WTC11 (cell line): ENCODE results near the gene LGALS8.

Source experiments
- ATF1 ChIP-seq: sonication (generic); formaldehyde crosslinking; IDR thresholded peaks from 2 replicates; pipeline ENCODE4 v1.8.1; 2023; ENCODE audit warnings: mild to moderate bottlenecking, moderate library complexity, missing genetic modification reagents
- ATF2 ChIP-seq: sonication (generic); formaldehyde crosslinking; IDR thresholded peaks from 2 replicates; pipeline ENCODE4 v1.8.1; 2022; ENCODE audit warnings: low read depth, missing genetic modification reagents, borderline replicate concordance
- ATF6 ChIP-seq: sonication (generic); formaldehyde crosslinking; IDR thresholded peaks from 2 replicates; pipeline ENCODE4 v1.8.1; 2023; ENCODE audit warnings: mild to moderate bottlenecking, missing genetic modification reagents
- CBFB ChIP-seq: sonication (generic); formaldehyde crosslinking; IDR thresholded peaks from 2 replicates; pipeline ENCODE4 v1.8.1; 2022; ENCODE audit warnings: mild to moderate bottlenecking, low read depth, missing genetic modification reagents
- CTCF ChIP-seq: fragments of 200-600 bp; IDR thresholded peaks from 2 replicates; pipeline ENCODE4 v1.8.0; 2022; ENCODE audit warnings: antibody characterized with exemption
- ELF4 ChIP-seq: sonication (generic); formaldehyde crosslinking; IDR thresholded peaks from 2 replicates; pipeline ENCODE4 v1.8.1; 2022; ENCODE audit warnings: low read depth, mild to moderate bottlenecking, moderate library complexity, missing genetic modification reagents
- EMX1 ChIP-seq: fragments of 250-450 bp; sonication (Bioruptor Pico); IDR thresholded peaks from 2 replicates; pipeline ENCODE4 v1.8.0; 2021; ENCODE audit warnings: mild to moderate bottlenecking
- MAX ChIP-seq: sonication (generic); formaldehyde crosslinking; IDR thresholded peaks from 2 replicates; pipeline ENCODE4 v1.8.0; 2022; ENCODE audit warnings: mild to moderate bottlenecking, missing genetic modification reagents
- NR2C2 ChIP-seq: sonication (generic); formaldehyde crosslinking; IDR thresholded peaks from 2 replicates; pipeline ENCODE4 v1.8.0; 2022; ENCODE audit warnings: mild to moderate bottlenecking, missing genetic modification reagents
- SMAD4 ChIP-seq: sonication (generic); formaldehyde crosslinking; IDR thresholded peaks from 2 replicates; pipeline ENCODE4 v1.8.0; 2022; ENCODE audit warnings: mild to moderate bottlenecking, missing genetic modification reagents
- TEAD4 ChIP-seq: sonication (generic); formaldehyde crosslinking; IDR thresholded peaks from 2 replicates; pipeline ENCODE4 v1.8.0; 2022; ENCODE audit warnings: mild to moderate bottlenecking, missing genetic modification reagents
- ZNF263 ChIP-seq: sonication (generic); formaldehyde crosslinking; IDR thresholded peaks from 2 replicates; pipeline ENCODE4 v1.8.1; 2022; ENCODE audit warnings: low read depth, mild to moderate bottlenecking, moderate library complexity, missing genetic modification reagents

GRCh38 chr1:236480758-236481436 is 42.9 kb upstream of the LGALS8 start:
- TF ChIP-seq CTCF, result no peak
- no peak for TF ChIP-seq MAX
- no peak for TF ChIP-seq CBFB (CRISPR knock-in tag)
- no peak for TF ChIP-seq ELF4 (CRISPR knock-in tag)
- no peak for TF ChIP-seq EMX1 (CRISPR knock-in tag)
- no peak for TF ChIP-seq SMAD4
- TF ChIP-seq ATF1 (CRISPR knock-in tag), result no peak
- TF ChIP-seq TEAD4, result no peak
- no peak for TF ChIP-seq ATF2 (CRISPR knock-in tag)
- TF ChIP-seq ZNF263 (CRISPR knock-in tag), result no peak
- no peak for TF ChIP-seq ATF6 (CRISPR knock-in tag)
- TF ChIP-seq NR2C2 (CRISPR knock-in tag), result no peak
